IPS-NIHi7 (cell line): ENCODE measurements around the gene MARK2.
"Not testable (repeated sequence)": the region's sequence is repeated elsewhere in the genome, so short reads cannot be mapped to it uniquely, and the experiment has no call there.

Source experiments
- DNase-seq: peaks from one replicate; pipeline ENCODE4 v3.0.0; 2012; ENCODE audit warnings: mixed read lengths; ENCODE audit errors: extremely low spot score

Gene MARK2

GRCh38 chr11:63838678-63839507, at the start of gene MARK2:
Gene MARK2 (plus strand): TSS chr11:63839110. CDS start chr11:63839507, 397 bp downstream.
- DNase-seq, result peak; percentile 98

- DNase-seq, result no peak
These were observed 47.3 kb upstream of the MARK2 start for GRCh38 chr11:63791495-63792167.

- DNase-seq, result no peak
These were observed 45.7 kb upstream of the MARK2 start for GRCh38 chr11:63793161-63793560.

- no peak for DNase-seq
These were observed 43.8 kb upstream of the MARK2 start for GRCh38 chr11:63795066-63795465.

GRCh38 chr11:63800921-63801320, 38.0 kb upstream of the MARK2 start:
- no peak for DNase-seq

- DNase-seq, result no peak
These were observed 36.1 kb upstream of the MARK2 start for GRCh38 chr11:63802637-63803414.

- no peak for DNase-seq
These were observed 34.7 kb upstream of the MARK2 start for GRCh38 chr11:63804259-63804658.

GRCh38 chr11:63805844-63806415, 33.0 kb upstream of the MARK2 start:
- no peak for DNase-seq

GRCh38 chr11:63810383-63810782, 28.5 kb upstream of the MARK2 start:
- DNase-seq, result not testable (repeated sequence)

- no peak for DNase-seq
These were observed 27.4 kb upstream of the MARK2 start for GRCh38 chr11:63811522-63811921.

- DNase-seq, result peak; percentile 94
These were observed 25.8 kb upstream of the MARK2 start, which contains the start of gene SPINDOC for GRCh38 chr11:63813035-63813562. Gene SPINDOC (plus strand): TSS chr11:63813456. CDS start chr11:63813687, 231 bp downstream.

GRCh38 chr11:63813563-63814382, 25.1 kb upstream of the MARK2 start:
- peak; percentile 48 for DNase-seq

- no peak for DNase-seq
These were observed 24.6 kb upstream of the MARK2 start for GRCh38 chr11:63814383-63814736.

- no peak for DNase-seq
These were observed 22.7 kb upstream of the MARK2 start for GRCh38 chr11:63816166-63816565.

- no peak for DNase-seq
These were observed 22.2 kb upstream of the MARK2 start for GRCh38 chr11:63816732-63817131.

- no peak for DNase-seq
These were observed 21.0 kb upstream of the MARK2 start for GRCh38 chr11:63817758-63818498.

GRCh38 chr11:63818609-63819008, 20.3 kb upstream of the MARK2 start:
- no peak for DNase-seq

- no peak for DNase-seq
These were observed 17.5 kb upstream of the MARK2 start for GRCh38 chr11:63821411-63821810.

GRCh38 chr11:63826471-63827190, 12.3 kb upstream of the MARK2 start:
- DNase-seq, result no peak
